HS-27A (cell line): Measurements from ENCODE around the gene CD200.
"Not testable (repeated sequence)": the region's sequence is repeated elsewhere in the genome, so short reads cannot be mapped to it uniquely, and the experiment has no call there.

Experiments
- DNase-seq: peaks from one replicate; pipeline ENCODE4 v3.0.0-alpha.2; 2012; ENCODE audit warnings: low read depth, missing footprints

The CD200 gene

GRCh38 chr3:112390783-112391641 lies 58.1 kb downstream of the CD200 start:
- DNase-seq = peak; percentile 95

- no peak for DNase-seq
Measured at GRCh38 chr3:112391648-112392047, 58.7 kb downstream of the CD200 start.

- no peak for DNase-seq
Measured at GRCh38 chr3:112392393-112393359, 59.7 kb downstream of the CD200 start.

- DNase-seq = no peak
Measured at GRCh38 chr3:112393360-112393728, 60.4 kb downstream of the CD200 start.

GRCh38 chr3:112394003-112394640 lies 61.2 kb downstream of the CD200 start:
- DNase-seq = no peak

- no peak for DNase-seq
Measured at GRCh38 chr3:112395181-112395895, 62.4 kb downstream of the CD200 start.

- no peak for DNase-seq
Measured at GRCh38 chr3:112395896-112396290, 62.9 kb downstream of the CD200 start.

GRCh38 chr3:112397556-112397955 lies 64.6 kb downstream of the CD200 start:
- no peak for DNase-seq

- DNase-seq = no peak
Measured at GRCh38 chr3:112399064-112399463, 66.1 kb downstream of the CD200 start.

GRCh38 chr3:112399554-112399953 lies 66.6 kb downstream of the CD200 start:
- not testable (repeated sequence) for DNase-seq

- not testable (repeated sequence) for DNase-seq
Measured at GRCh38 chr3:112400317-112400716, 67.4 kb downstream of the CD200 start.

- DNase-seq = no peak
Measured at GRCh38 chr3:112401617-112402016, 68.7 kb downstream of the CD200 start.

GRCh38 chr3:112403103-112403502 lies 70.1 kb downstream of the CD200 start:
- no peak for DNase-seq

- DNase-seq = not testable (repeated sequence)
Measured at GRCh38 chr3:112404924-112405549, 72.1 kb downstream of the CD200 start.

GRCh38 chr3:112405845-112406244 lies 72.9 kb downstream of the CD200 start:
- DNase-seq = no peak

GRCh38 chr3:112407214-112407887 lies 74.4 kb downstream of the CD200 start:
- no peak for DNase-seq

- DNase-seq = no peak
Measured at GRCh38 chr3:112407888-112408702, 75.1 kb downstream of the CD200 start.

- DNase-seq = no peak
Measured at GRCh38 chr3:112409041-112409440, 76.1 kb downstream of the CD200 start.

- DNase-seq = no peak
Measured at GRCh38 chr3:112411425-112411824, 78.5 kb downstream of the CD200 start.
